ENCODE data around the gene CTNNBL1.

Gene CTNNBL1

GRCh38 chr20:37741570-37741969 is 47.7 kb downstream of the CTNNBL1 start:
- no peak for DNase-seq (ENCODE audit: low read depth)

- no peak for DNase-seq (ENCODE audit: low read depth)
Measured at GRCh38 chr20:37742131-37742530, 48.3 kb downstream of the CTNNBL1 start.

- no peak for DNase-seq (ENCODE audit: low read depth)
Measured at GRCh38 chr20:37744347-37744746, 50.5 kb downstream of the CTNNBL1 start.

GRCh38 chr20:37745553-37745952 is 51.7 kb downstream of the CTNNBL1 start:
- no peak for DNase-seq (ENCODE audit: low read depth)

GRCh38 chr20:37748015-37748414 is 54.2 kb downstream of the CTNNBL1 start:
- no peak for DNase-seq (ENCODE audit: low read depth)

GRCh38 chr20:37749218-37749617 is 55.4 kb downstream of the CTNNBL1 start:
- DNase-seq (ENCODE audit: low read depth): no peak

GRCh38 chr20:37749620-37750403 is 56.0 kb downstream of the CTNNBL1 start:
- no peak for DNase-seq (ENCODE audit: low read depth)

GRCh38 chr20:37755665-37756064 is 61.8 kb downstream of the CTNNBL1 start:
- no peak for DNase-seq (ENCODE audit: low read depth)

GRCh38 chr20:37756234-37756633 is 62.4 kb downstream of the CTNNBL1 start:
- DNase-seq (ENCODE audit: low read depth): no peak

- no peak for DNase-seq (ENCODE audit: low read depth)
Measured at GRCh38 chr20:37757550-37757949, 63.7 kb downstream of the CTNNBL1 start.

- DNase-seq (ENCODE audit: low read depth): no peak
Measured at GRCh38 chr20:37758332-37758731, 64.5 kb downstream of the CTNNBL1 start.

GRCh38 chr20:37759052-37759553 is 65.3 kb downstream of the CTNNBL1 start:
- DNase-seq (ENCODE audit: low read depth): no peak

- DNase-seq (ENCODE audit: low read depth): no peak
Measured at GRCh38 chr20:37759761-37760209, 66.0 kb downstream of the CTNNBL1 start.

- DNase-seq (ENCODE audit: low read depth): no peak
Measured at GRCh38 chr20:37760322-37760721, 66.5 kb downstream of the CTNNBL1 start.

GRCh38 chr20:37762716-37763485 is 69.1 kb downstream of the CTNNBL1 start:
- DNase-seq (ENCODE audit: low read depth): no peak

- DNase-seq (ENCODE audit: low read depth): no peak
Measured at GRCh38 chr20:37764333-37764935, 70.6 kb downstream of the CTNNBL1 start.

GRCh38 chr20:37770908-37771307 is 77.1 kb downstream of the CTNNBL1 start:
- DNase-seq (ENCODE audit: low read depth): no peak

- DNase-seq (ENCODE audit: low read depth): no peak
Measured at GRCh38 chr20:37773291-37773826, 79.5 kb downstream of the CTNNBL1 start.

GRCh38 chr20:37774156-37774555 is 80.3 kb downstream of the CTNNBL1 start:
- no peak for DNase-seq (ENCODE audit: low read depth)

- no peak for DNase-seq (ENCODE audit: low read depth)
Measured at GRCh38 chr20:37775200-37775599, 81.4 kb downstream of the CTNNBL1 start.

GRCh38 chr20:37776049-37776448 is 82.2 kb downstream of the CTNNBL1 start:
- no peak for DNase-seq (ENCODE audit: low read depth)

- DNase-seq (ENCODE audit: low read depth): no peak
Measured at GRCh38 chr20:37776526-37776925, 82.7 kb downstream of the CTNNBL1 start.
